SH-SY5Y (cell line): Measurements from ENCODE around the gene MRO.

Source experiments
- GATA2 ChIP-seq: IDR thresholded peaks from 2 replicates; pipeline ENCODE4 v1.6.1; 2011; ENCODE audit warnings: mild to moderate bottlenecking, low read depth, low read length
- GATA3 ChIP-seq: IDR thresholded peaks from 2 replicates; pipeline ENCODE4 v1.6.1; 2011; ENCODE audit warnings: low read depth, mild to moderate bottlenecking, low read length, moderate library complexity

MRO gene

GRCh38 chr18:50813353-50813752 lies 6.5 kb downstream of the MRO start:
- TF ChIP-seq GATA3 = no peak
- no peak for TF ChIP-seq GATA2

- no peak for TF ChIP-seq GATA3
- TF ChIP-seq GATA2 = no peak
Measured at GRCh38 chr18:50812834-50813233, 7.0 kb downstream of the MRO start.

- TF ChIP-seq GATA2 (no peak), GATA3 (no peak)
Measured at GRCh38 chr18:50807176-50807575, 12.6 kb downstream of the MRO start.

- no peak for TF ChIP-seq GATA3
- no peak for TF ChIP-seq GATA2
Measured at GRCh38 chr18:50806208-50806616, 13.6 kb downstream of the MRO start.

GRCh38 chr18:50805732-50806131 lies 14.1 kb downstream of the MRO start:
- no peak for TF ChIP-seq GATA3
- no peak for TF ChIP-seq GATA2

GRCh38 chr18:50803592-50803991 lies 16.2 kb downstream of the MRO start:
- TF ChIP-seq GATA2 (no peak), GATA3 (no peak)

- TF ChIP-seq GATA2 (no peak), GATA3 (no peak)
Measured at GRCh38 chr18:50802141-50802540, 17.7 kb downstream of the MRO start.

- TF ChIP-seq GATA3 (no peak), GATA2 (no peak)
Measured at GRCh38 chr18:50797142-50797541, 22.7 kb downstream of the MRO start.

- TF ChIP-seq GATA3 (no peak), GATA2 (no peak)
Measured at GRCh38 chr18:50796495-50796894, 23.3 kb downstream of the MRO start.

GRCh38 chr18:50793641-50794565 lies 25.9 kb downstream of the MRO start:
- TF ChIP-seq GATA3 (no peak), GATA2 (no peak)

GRCh38 chr18:50792885-50793284 lies 26.9 kb downstream of the MRO start:
- TF ChIP-seq GATA3 (no peak), GATA2 (no peak)

GRCh38 chr18:50791599-50792438 lies 28.0 kb downstream of the MRO start:
- TF ChIP-seq GATA2 (no peak), GATA3 (no peak)

GRCh38 chr18:50790948-50791347 lies 28.9 kb downstream of the MRO start:
- TF ChIP-seq GATA2 (no peak), GATA3 (no peak)

GRCh38 chr18:50790241-50790640 lies 29.6 kb downstream of the MRO start:
- TF ChIP-seq GATA3 (no peak), GATA2 (no peak)
